GM19035 (cell line): ENCODE measurements around the gene THRA.

ENCODE experiments used
- ATAC-seq: cut with Tn5 transposase; IDR thresholded peaks from one replicate; pipeline ENCODE4 v1.9.1; 2021; ENCODE audit not compliant: unreplicated experiment

The THRA gene

DNA sequence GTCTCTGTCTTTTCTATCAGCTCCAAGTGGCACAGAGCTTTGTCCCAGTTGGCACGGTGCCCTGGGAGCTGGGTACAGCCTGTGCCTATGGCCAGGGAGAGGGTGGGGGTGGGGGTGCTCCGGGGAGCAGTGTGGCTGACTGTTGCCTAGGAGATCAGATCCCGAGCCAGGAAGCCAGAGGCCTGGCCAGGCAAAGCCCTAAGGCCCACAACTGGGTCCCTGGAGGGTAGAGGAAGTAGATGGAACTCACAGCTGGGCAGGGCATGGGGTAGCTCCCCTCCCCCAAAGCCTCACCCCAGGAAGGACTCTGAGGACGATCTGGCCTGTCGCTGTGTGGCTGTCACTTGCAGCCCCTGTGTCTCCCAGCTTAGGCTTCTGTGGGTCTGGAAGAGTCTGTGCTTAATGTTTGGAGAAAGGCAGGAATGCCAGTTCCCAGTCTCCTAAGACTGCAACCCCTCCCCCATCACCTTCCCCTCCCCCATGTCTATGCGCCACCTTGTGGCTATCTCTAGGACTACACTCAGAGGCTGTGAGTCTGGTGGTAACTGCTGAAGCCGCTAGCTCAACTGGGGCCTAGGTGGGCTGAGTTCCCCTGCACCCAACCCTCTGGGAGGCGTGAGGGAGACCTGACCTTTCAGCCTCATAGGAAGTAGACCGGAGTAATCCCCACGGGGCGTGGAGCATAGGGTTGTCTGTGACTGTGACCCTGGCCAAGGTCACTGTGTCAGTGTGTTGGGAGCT is 12.6 kb downstream of the THRA start:
- no peak for ATAC-seq

GRCh38 chr17:40075942-40076498 is 13.3 kb downstream of the THRA start:
- ATAC-seq, result no peak

- no peak for ATAC-seq
Observed at GRCh38 chr17:40076591-40076990, 13.8 kb downstream of the THRA start.

GRCh38 chr17:40079545-40079944 is 16.8 kb downstream of the THRA start:
- ATAC-seq, result no peak

- ATAC-seq, result no peak
Observed at GRCh38 chr17:40084477-40084876, 21.7 kb downstream of the THRA start.

DNA sequence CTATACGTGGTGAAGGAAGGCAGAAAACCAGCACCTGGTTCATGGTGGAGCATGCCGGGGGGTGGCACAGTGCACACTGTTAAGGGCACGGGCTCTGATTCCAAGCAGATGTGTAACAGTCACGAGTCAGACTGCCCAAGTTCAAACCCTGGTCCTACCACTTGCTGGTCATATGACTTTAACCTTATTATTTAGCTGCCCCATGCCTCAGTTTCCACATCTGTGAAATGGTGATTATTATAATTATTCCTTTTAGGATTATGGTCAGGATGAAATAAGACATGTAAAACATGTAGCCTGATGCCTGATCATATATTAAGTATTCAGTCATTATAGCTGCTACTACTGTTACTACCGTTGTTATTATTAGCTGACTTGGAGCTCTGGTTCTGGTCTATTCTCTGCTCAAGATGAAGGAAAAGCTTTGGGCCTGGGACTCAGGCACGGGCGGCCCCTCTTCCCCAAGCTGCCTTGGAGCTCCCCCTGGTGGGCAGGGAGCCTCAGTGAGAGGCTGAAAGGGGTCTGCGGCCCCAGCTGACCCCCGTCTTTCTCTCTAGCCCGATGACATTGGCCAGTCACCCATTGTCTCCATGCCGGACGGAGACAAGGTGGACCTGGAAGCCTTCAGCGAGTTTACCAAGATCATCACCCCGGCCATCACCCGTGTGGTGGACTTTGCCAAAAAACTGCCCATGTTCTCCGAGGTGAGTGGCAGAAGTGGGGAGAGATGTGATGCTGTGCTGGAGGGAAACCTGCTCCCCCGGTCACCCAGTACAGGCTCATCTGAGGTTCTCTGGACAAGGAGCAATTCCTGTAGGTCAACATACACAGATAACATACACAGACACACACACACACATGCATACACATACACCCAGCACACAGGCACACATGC is 23.6 kb downstream of the THRA start:
- ATAC-seq, result no peak

DNA sequence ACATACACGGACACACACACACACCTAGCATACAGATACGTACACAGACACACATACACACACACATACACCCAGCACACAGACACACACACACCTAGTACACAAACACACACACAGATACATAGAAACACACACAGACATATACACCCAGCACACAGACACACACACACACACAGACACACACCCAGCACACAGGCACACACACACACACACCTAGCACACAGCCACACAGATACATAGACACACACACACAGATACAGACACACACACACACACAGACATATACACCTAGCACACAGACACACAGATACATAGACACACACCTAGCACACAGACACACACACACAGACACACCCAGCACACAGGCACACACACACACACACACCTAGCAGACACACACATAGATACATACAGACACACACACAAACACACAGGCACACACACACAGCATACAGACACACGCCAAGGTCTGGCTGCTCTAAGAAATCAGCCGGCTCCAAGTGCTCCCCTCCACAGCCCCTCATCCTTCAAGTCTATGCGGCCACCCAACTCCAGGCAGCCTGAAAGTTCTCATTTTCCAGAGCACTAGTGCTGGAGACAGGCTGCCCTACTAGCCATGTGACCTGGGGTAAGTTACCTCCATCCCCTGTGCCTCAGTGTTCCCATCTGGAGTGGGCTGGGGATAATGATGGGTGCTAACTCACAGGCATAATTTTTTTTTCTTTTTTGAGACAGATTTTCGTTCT is 24.5 kb downstream of the THRA start:
- no peak for ATAC-seq

GRCh38 chr17:40087903-40088718 is 25.3 kb downstream of the THRA start:
- ATAC-seq, result no peak

- ATAC-seq, result no peak
Observed at GRCh38 chr17:40089077-40089895, 26.5 kb downstream of the THRA start.

- no peak for ATAC-seq
Observed at GRCh38 chr17:40090237-40091119, 27.7 kb downstream of the THRA start.

DNA sequence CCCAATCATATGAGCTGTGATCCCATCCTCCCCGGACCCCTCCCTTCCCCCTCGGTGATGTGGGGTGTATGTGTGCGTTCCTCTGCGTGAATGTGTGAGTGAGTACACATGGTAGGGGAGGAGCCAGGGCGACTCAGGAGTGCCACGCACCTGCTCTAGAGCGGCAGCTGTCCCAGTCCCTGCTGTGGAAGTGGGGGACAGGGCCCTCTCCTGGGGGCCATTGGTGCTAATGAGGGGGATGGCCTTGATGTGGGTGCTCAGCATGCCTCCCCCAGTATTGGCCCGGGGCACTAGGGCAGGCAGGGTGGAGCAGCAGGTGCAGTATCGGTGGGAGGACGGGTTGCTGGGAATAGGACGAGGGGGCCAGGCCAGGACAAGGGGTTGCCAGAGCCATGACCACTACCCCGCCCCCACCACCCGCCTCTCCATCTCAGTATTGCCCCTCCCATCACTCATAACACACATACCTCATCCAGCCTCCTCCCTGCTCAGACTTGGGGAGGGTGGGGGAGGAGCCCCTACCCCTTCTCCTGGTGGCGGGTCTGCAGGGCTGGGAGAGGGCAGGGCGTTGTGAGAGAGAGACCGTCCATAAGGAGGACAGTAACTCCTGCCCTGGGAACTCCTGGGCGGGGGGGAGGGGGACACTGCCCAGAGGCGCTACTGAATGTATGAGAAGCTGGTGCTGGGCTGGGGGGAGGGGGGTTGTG is 29.1 kb downstream of the THRA start:
- no peak for ATAC-seq

DNA sequence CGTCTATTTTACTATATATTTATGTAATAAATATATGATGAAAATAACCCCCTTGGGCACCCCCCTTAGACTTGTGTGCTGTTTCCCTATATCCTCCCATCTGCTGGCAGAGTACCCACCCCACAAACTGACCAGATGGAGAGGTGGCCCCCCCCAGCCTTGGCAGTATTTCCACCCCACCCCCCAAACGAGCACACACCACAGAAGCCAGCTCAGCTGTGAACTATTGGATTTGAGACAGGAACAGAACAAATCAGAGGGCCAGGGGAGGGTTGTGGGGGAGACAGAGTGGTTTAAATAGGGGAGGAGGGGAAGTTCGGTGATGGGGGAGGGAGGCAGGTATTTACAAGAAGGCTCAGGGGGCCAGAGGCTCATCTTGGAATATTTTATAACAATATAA is 29.8 kb downstream of the THRA start:
- ATAC-seq, result no peak

GRCh38 chr17:40093005-40093579 is 30.3 kb downstream of the THRA start:
- no peak for ATAC-seq

DNA sequence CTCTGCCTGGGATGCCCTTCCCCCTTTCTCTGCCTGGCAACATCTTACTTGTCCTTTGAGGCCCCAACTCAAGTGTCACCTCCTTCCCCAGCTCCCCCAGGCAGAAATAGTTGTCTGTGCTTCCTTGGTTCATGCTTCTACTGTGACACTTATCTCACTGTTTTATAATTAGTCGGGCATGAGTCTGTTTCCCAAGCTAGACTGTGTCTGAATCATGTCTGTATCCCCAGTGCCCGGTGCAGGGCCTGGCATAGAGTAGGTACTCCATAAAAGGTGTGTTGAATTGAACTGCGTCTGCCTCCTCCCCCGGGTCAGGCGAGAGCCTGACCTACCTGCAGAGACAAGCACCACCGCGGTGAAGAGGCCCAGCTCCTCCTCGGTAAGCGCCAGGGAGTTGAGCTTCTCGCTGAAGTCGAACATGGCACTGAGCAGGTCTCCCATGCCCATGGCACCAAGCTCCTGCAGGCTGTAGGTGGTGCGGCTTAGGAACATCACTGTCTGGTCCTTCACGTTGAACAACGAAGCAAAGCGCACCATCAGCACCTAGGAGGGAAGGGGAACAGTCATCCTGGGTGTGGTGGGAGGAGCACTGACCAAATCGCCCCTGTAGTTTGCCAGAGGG is 30.9 kb downstream of the THRA start:
- no peak for ATAC-seq

DNA sequence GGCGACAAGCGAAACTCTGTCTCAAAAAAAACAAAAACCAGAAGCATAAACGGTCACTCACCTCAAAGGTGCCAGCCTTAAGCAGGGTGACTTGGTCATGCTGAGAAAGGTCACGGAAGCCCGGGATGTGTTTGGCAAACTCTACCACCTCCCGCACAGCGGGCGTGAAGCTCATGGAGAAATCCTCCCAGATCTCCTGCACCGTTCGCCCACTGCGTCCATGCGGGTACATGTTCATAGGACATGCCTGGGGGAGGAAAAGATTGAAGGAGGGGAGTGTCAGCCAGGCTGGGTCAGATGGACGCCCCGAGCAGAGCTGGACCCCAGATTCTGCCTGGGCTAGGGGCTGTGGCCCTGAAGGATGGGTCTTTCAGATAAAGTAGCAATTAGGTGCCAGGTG is 32.1 kb downstream of the THRA start:
- ATAC-seq, result no peak

DNA sequence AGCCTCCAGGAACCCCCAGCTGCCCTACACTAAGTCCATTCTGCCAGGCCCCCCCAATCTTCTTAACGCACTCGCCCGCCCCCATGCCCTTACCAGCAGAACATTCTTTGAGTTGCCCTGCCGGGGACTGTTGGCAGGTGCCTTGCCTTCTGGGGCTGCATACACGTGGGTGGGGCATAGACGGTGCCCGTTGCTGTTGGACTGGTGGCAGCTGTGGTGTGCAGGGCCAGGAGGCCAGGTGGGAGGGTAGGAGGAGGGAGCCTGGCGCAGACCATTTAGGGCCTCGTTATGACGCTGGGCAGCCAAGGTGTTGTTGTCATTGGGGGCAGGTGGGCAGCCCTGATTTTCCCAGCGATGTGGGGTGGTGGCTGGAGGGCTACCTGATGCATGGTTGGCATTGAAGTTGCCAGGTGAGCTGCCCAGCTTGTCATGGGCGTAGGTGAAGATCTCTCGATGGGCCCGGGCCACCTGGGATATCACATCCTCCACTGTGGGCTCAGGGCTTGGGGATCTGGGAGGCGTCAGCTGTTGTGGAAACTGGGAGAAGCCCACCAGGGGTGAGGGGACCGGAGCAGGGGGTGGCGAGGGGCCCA is 32.7 kb downstream of the THRA start:
- ATAC-seq, result no peak
